ENCODE data around the gene AKAP13. TPM values are rescaled to one million over a fixed set of nuclear protein-coding genes. Genes with fewer than 3 reads are reported as not detected.
A peak's percentile ranks its signal among the peaks of the same experiment; 100 is the strongest.

AKAP13 gene
- total RNA-seq, 1 donor from 2014 or later: 450 TPM

GRCh38 chr15:85542488-85542887 lies 162.1 kb downstream of the AKAP13 start:
- H3K27ac ChIP-seq: peak overlapping the region; percentile 88

GRCh38 chr15:85542895-85543331 lies 162.5 kb downstream of the AKAP13 start:
- TF ChIP-seq CTCF (IDR thresholded peaks at IDR 0.05): no peak
- Histone ChIP-seq H3K27me3 (no peaks in the 10 kb centered on the region), H3K4me3 (peak overlapping the region; percentile 37), H3K36me3 (no peaks in the 10 kb centered on the region), H3K9me3 (no peaks in the 10 kb centered on the region), H3K27ac (peak overlapping the region; percentile 88), H3K4me1 (peaks cover 59% of the 10 kb centered on the region)
- no peak for ATAC-seq
- intact Hi-C loops (cut with DNase I): no loop called here
- no peak for DNase-seq

More at GRCh38 chr15:85542488-85542887, 162.1 kb downstream of the AKAP13 start:
- no peak for DNase-seq
- intact Hi-C loops (cut with DNase I): no loop called here
- Histone ChIP-seq H3K4me3 (no peak overlapping the region), H3K36me3 (no peaks in the 10 kb centered on the region), H3K4me1 (peaks cover 56% of the 10 kb centered on the region), H3K27me3 (no peaks in the 10 kb centered on the region), H3K9me3 (no peaks in the 10 kb centered on the region)
- no peak for ATAC-seq
- no peak for TF ChIP-seq CTCF (IDR thresholded peaks at IDR 0.05)

GRCh38 chr15:85543741-85544155 lies 163.3 kb downstream of the AKAP13 start:
- H3K9me3 ChIP-seq: no peaks in the 10 kb centered on the region
- intact Hi-C loops (cut with DNase I): no loop called here
- TF ChIP-seq CTCF (IDR thresholded peaks at IDR 0.05): peak; percentile 23
- H3K4me3 ChIP-seq: peak overlapping the region; percentile 37
- peak overlapping the region; percentile 88 for H3K27ac ChIP-seq
- H3K36me3 ChIP-seq: no peaks in the 10 kb centered on the region
- DNase-seq: peak; percentile 89
- peak; percentile 91 for ATAC-seq
- H3K27me3 ChIP-seq: no peaks in the 10 kb centered on the region
- H3K4me1 ChIP-seq: peaks cover 60% of the 10 kb centered on the region

- ATAC-seq (peak; percentile 53), DNase-seq (no peak)
- Histone ChIP-seq H3K4me1 (peaks cover 60% of the 10 kb centered on the region), H3K27ac (peak overlapping the region; percentile 88), H3K4me3 (peak overlapping the region; percentile 37), H3K27me3 (no peaks in the 10 kb centered on the region), H3K9me3 (no peaks in the 10 kb centered on the region), H3K36me3 (no peaks in the 10 kb centered on the region)
- no peak for TF ChIP-seq CTCF (IDR thresholded peaks at IDR 0.05)
- intact Hi-C loops (cut with DNase I): no loop called here
Measured at GRCh38 chr15:85545185-85545584, 164.8 kb downstream of the AKAP13 start.

GRCh38 chr15:85545752-85546151 lies 165.3 kb downstream of the AKAP13 start:
- H3K36me3 ChIP-seq: no peaks in the 10 kb centered on the region
- no peaks in the 10 kb centered on the region for H3K27me3 ChIP-seq
- ATAC-seq (peak; percentile 46), DNase-seq (no peak)
- intact Hi-C loops (cut with DNase I): no loop called here
- no peak for TF ChIP-seq CTCF (IDR thresholded peaks at IDR 0.05)
- H3K4me3 ChIP-seq: peak overlapping the region; percentile 37
- peaks cover 65% of the 10 kb centered on the region for H3K4me1 ChIP-seq
- H3K9me3 ChIP-seq: no peaks in the 10 kb centered on the region
- H3K27ac ChIP-seq: peak overlapping the region; percentile 88

- H3K36me3 ChIP-seq: no peaks in the 10 kb centered on the region
- no peaks in the 10 kb centered on the region for H3K9me3 ChIP-seq
- no peak for ATAC-seq
- peaks cover 50% of the 10 kb centered on the region for H3K4me1 ChIP-seq
- intact Hi-C loops (cut with DNase I): no loop called here
- no peak for TF ChIP-seq CTCF (IDR thresholded peaks at IDR 0.05)
- H3K27me3 ChIP-seq: no peaks in the 10 kb centered on the region
- peak overlapping the region; percentile 75 for H3K27ac ChIP-seq
- peak overlapping the region; percentile 11 for H3K4me3 ChIP-seq
- no peak for DNase-seq
Measured at GRCh38 chr15:85547386-85547785, 167.0 kb downstream of the AKAP13 start.
